DMS53 treated with DMSO at 0.1 percent for 48 hours (cell line): ENCODE measurements around the gene RFC4.
"Not testable (repeated sequence)": the region's sequence is repeated elsewhere in the genome, so short reads cannot be mapped to it uniquely, and the experiment has no call there.

Experiments used
- DNase-seq: peaks from one replicate; lab custom pipeline; 2025; ENCODE audit not compliant: unreplicated experiment; lab: John Stamatoyannopoulos, UW

RFC4 gene

GRCh38 chr3:186806089-186807055 is at the start of gene RFC4:
RFC4 (minus strand) TSS chr3:186806482; CDS start chr3:186804713, 1,769 bp downstream.
- DNase-seq: peak; percentile 55

DNA sequence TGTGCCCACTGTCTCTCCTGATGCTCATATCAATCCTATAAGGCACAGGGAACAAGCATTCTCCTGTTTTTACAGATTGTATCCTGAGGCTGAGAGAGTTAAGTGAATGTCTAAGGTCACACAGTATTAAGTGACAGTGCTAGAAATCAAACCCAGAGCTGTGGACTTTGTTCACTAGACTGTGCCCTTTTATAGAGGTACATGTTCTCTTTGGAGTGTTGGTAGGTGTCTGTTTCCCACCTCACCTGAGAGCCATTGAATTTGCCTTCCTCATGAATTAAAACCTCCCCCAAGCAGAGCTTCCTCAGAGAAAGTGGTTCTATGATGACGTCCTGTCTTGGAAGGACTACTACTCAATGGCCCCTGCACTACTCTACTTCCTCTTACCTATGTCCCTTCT is 48.7 kb upstream of the RFC4 start:
- DNase-seq: no peak

DNA sequence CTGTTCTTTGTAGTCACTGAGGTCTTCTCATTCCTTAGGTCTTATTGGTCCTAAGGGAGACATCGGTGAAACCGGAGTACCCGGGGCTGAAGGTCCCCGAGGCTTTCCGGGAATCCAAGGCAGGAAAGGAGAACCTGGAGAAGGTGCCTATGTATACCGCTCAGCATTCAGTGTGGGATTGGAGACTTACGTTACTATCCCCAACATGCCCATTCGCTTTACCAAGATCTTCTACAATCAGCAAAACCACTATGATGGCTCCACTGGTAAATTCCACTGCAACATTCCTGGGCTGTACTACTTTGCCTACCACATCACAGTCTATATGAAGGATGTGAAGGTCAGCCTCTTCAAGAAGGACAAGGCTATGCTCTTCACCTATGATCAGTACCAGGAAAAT is 47.9 kb upstream of the RFC4 start:
- no peak for DNase-seq

GRCh38 chr3:186852994-186853393 is 46.7 kb upstream of the RFC4 start:
- DNase-seq: no peak

- DNase-seq: not testable (repeated sequence)
Observed at GRCh38 chr3:186851835-186852234, 45.6 kb upstream of the RFC4 start.

- peak; percentile 38 for DNase-seq
Observed at GRCh38 chr3:186849374-186849975, 43.2 kb upstream of the RFC4 start.

DNA sequence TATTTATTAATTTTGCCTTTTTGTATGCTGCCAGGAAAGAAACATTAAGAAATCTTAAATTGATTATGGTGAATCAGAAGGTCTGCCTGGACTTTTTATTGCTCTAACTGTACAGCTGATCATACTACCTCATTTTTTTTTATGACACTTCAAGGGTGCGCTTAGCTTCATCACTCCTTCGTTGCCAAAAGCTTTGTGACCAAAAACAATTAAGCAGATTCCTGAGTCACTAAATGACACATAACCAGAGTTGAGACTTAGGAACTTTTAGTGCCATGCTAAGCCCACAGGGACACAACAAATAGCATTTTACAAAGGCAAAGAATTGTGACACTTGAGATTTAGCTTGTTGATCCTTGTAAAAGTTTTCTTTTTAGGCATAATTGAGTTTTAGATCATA is 41.2 kb upstream of the RFC4 start:
- no peak for DNase-seq

GRCh38 chr3:186845756-186846155 is 39.5 kb upstream of the RFC4 start:
- no peak for DNase-seq

DNA sequence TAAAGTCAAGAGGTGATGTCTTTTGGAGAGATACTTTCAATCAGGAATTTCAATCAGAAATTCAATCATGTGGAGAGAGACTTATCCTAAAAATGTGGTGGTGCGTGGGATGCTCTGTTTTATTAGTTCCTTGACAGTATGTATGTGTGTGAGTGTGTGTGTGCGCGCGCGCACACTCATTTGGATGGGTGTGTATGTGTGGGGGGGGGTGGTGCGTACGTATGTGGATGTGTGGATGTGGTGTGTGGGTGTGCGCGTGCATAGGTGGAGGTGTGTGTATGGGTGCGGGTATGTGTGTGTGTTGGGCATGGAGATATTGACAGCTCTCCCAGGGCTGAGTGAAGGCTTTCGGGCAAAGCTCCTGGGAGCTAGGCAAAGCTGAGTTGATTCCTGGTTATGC is 38.6 kb upstream of the RFC4 start:
- DNase-seq: no peak

DNA sequence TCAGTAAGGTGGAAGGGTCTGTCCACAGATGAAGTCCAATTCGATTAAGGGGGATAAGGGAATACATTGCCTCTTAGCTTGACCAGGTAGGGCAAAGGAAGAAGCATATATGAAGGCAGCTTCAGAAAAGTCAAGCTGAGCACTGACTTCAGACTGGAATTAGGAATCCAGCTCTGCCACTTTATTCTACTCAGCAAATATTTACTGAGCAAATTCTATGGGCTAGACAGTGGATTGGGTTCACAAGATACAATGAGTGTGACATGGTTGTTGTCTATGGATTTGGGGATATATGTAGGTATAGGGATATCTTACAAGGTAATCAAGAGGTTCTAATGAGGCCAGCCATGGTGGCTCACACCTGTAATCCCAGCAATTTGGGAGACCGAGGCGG is 36.8 kb upstream of the RFC4 start:
- peak; percentile 5 for DNase-seq

DNA sequence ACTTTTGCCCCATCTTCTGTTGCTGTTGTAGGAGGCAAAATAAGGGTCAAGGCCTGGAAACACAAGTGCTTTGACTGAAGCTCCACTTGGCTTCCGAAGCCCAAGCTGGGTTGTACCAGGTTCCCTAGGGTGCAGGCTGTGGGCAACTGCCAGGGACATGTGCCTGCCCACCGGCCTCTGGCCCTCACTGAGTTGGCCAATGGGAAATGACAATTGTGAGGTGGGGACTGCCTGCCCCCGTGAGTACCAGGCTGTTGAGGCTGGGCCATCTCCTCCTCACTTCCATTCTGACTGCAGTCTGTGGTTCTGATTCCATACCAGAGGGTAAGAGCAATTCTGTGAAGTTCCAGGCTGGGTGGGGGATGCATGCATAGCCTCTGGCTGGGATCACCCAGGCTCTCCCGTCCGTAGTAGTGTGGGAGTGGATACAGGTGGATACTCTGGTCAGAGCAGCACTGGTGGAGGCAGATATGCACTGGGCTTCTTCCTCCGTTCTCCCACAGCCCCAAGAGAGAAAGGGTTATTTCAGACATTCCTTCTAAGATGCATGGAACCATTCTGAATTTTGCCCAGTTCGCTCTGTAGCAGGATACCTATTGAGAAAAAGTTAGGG is 36.2 kb upstream of the RFC4 start, which contains the start of gene ADIPOQ:
Gene ADIPOQ (plus strand): TSS at position 285 of the 613 bp plus-strand sequence. CDS start 10,349 bp downstream, outside the sequence.
- DNase-seq: no peak

DNA sequence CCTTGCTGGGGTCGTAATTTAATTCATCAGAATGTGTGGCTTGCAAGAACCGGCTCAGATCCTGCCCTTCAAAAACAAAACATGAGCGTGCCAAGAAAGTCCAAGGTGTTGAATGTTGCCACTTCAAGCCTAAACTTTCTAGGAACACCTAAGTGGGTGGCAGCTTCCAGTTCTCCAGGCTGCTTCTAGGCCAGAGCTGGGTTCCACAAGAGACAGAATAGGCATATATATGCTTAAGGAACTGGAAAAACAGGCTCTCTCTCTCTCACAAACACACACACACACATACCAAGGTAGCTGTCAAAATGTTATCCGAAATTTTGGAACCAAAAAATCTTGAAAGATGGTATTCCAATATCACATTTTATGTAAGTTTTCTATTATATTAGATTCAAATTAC is 35.3 kb upstream of the RFC4 start:
- DNase-seq: peak; percentile 4

- DNase-seq: no peak
Observed at GRCh38 chr3:186839874-186840641, 33.8 kb upstream of the RFC4 start.

GRCh38 chr3:186832276-186832675 is 26.0 kb upstream of the RFC4 start:
- no peak for DNase-seq

GRCh38 chr3:186831798-186832197 is 25.5 kb upstream of the RFC4 start:
- no peak for DNase-seq

DNA sequence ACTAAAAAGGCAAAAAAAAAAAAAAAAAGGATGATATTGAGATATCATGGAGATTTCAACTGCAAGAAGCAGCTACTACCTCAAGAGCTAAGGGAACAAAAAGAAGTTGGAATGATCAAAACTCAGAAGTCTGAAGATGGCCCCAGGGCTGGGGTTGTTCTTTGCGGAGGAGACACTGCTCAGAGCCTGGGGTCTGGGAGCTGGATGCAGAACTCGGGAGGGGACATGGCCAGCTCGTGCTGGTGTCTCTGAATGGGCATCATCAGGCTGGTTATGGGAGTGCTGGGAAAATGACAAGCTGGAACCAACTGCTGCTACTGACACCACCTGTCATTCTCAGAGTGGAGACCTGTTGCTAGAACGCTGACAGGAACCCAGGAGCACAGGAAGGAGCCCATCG is 22.1 kb upstream of the RFC4 start:
- no peak for DNase-seq

GRCh38 chr3:186826976-186827857 is 20.9 kb upstream of the RFC4 start:
- peak; percentile 63 for DNase-seq

GRCh38 chr3:186826410-186826975 is 20.2 kb upstream of the RFC4 start:
- DNase-seq: peak; percentile 5

- DNase-seq: no peak
Observed at GRCh38 chr3:186825872-186826409, 19.7 kb upstream of the RFC4 start.
